HG03066 (cell line): ENCODE results near the gene MAP3K7CL.
A peak's percentile ranks its signal among the peaks of the same experiment; 100 is the strongest.

Source experiments
- ATAC-seq: cut with Tn5 transposase; IDR thresholded peaks from one replicate; pipeline ENCODE4 v1.9.1; 2021; ENCODE audit warnings: low read depth; ENCODE audit not compliant: unreplicated experiment

The MAP3K7CL gene, protein sequence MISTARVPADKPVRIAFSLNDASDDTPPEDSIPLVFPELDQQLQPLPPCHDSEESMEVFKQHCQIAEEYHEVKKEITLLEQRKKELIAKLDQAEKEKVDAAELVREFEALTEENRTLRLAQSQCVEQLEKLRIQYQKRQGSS

DNA sequence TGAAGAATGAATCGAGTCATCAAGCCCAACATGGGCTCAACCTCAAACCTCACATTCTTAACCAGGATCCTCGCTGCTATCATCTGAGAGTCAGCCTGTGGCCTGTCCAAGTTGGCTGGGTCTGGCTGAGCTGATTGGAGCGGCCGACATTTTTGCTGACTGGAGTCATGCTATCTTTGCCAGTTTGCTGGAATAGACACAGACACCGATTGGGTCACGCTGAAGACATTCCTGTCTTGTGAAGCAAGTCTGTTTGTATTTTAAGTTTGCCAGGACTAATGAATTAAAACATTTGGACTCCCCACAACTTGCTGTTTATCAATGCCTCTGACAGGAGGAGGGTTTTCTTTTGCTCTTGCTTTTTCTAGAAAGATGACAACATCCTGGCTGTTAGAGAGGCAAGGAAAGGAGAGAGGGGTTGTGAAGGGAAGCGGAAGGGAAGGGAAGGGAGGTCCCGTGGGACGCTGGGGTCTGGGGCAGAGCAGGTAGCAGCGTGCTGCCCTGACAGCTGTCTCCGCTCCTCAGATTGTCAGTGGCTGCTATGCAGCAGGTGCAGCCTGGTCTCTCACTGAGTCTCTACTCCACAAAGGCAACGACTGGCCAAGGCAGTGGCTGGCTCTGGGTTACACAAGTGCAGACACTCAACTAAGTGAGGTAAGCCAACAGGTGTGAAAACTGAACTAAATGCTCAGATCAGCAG is at the start of gene MAP3K7CL:
MAP3K7CL (plus strand) TSS at position 375 of the 700 bp plus-strand sequence. CDS start 2,701 bp downstream, outside the sequence.
- ATAC-seq, result no peak

DNA sequence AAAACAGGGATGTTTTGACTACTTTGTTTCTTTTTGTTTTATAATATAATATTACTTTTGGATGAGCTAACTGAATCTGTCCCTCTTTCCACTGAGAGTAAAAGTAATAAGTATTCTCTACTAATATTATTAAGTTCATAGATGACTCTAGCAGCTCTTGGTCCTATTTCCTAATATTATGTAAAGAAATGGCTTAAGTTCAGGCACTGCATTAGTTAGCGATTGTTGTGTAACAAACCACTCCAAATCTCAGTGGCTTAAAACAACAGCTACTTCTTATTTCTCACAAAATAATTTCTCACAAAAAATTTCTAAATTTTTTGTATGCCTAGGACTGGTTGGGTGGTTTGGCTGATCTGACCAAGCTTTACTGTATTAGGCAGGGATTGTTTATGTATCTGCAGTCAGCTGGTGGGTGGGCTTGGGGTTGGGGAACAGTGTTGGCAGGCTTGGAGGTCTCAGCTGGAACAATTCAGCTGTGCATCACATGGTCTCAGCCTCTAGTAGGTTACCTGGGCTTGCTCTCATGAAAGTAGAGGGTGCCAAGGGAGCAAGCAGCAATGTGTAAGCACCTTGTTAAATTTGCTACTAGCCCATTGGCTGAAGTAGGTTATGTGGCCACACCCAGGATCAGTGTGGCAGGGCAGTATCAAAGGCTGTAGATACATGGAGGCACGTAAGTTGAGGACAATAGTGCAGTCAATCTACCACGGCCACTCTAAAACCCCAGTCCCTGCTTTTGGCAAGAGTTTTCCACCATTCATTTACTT is 48.2 kb upstream of the MAP3K7CL start:
- ATAC-seq, result no peak

- no peak for ATAC-seq
Observed at GRCh38 chr21:29083306-29083705, 47.1 kb upstream of the MAP3K7CL start.

- ATAC-seq, result no peak
Observed at GRCh38 chr21:29084372-29084771, 46.1 kb upstream of the MAP3K7CL start.

GRCh38 chr21:29085106-29085752 is 45.2 kb upstream of the MAP3K7CL start:
- no peak for ATAC-seq

DNA sequence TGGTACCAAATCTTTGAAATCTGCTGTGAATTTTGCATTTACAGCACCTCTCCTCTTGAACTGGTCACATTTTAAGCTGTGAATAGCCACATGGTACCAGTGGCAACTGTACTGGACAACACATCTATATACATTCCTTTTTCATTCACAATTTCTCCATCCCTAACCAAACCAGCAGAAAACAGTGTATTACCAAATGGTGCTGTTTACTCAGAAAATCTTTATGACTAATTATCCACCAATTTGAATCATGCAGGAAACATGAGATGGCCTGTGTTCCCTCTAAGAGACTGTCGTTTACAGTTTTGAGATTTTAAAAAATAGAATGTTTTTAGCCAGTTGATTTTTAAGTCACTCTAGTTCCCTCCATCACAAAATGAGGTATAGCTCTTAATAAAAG is 39.4 kb upstream of the MAP3K7CL start:
- no peak for ATAC-seq

- no peak for ATAC-seq
Observed at GRCh38 chr21:29092102-29092959, 38.1 kb upstream of the MAP3K7CL start.

DNA sequence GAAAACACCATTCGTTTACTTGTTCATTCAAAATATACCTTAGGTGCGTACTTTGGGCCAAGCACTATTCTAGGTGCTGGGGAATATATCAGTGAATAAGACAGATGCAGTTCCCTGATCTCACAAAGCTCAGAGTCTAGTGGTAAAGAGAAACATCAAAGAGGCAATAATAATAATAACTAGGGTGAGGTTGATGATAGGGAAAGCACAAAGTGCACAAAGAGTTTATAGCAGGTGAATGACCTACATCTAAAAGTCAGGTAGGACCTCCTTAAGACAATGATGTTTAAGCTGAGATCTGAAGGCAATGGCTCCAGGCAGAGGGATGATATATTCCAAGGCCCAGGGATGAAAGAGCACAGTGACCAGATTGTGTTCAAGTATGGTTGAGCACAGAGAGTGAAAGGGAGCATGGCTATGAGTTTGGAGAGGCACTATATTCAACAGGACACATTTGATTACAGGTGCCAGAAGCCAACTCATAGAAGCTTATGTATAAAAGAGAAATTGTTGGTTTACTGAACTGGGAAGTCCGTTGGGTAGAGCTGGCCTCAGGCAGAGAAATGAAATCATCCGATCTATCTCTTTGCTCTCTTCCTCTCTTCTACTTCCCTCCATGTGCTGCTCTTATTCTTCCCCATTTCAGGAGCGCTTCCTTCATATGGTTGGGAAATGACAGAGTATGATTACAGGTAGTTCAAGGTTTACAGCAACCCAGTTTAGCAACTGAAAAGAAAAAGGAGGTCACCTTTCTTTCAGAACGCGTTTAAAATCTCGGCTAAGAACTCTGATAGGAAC is 34.0 kb upstream of the MAP3K7CL start:
- no peak for ATAC-seq

DNA sequence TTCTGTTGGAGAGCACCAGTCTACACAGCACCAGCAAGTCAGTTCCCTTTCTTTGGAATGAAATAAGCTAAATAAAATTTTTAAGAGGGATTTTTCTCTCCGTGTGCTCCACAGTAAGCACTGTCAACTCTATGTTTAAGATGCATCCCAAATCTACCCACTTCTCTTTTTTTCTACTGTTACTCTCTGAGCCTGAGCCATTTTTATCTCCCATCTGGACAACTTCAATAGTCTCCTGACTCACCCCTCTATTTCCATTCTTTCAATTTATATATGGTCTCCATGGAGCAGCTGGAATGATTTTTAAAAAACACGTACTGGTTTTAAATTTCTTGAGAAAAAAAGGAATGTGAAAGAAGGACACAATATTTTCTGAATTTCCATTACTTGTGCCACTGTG is 32.3 kb upstream of the MAP3K7CL start:
- ATAC-seq, result no peak

DNA sequence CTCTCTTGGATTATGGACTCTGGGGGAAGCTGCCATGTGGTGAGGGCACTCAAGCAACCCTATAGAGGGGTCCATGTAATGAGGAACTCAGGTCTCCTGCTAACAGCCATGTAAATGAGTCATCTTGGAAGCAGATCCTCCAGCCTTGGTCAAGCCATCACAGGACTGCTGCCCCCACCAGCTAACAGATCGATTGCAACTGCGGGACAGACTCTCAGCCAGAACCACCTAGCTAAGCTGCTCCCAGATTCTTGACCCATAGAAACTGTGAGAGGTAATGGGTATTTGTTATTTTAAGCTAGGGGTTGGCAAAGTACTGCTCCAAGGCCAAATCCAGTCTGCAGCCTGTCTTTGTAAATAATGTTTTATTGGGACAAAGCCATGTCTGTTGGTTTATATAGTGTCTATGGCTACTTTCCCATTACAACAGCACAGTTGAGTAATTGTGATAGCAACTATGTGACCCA is 27.6 kb upstream of the MAP3K7CL start:
- no peak for ATAC-seq

DNA sequence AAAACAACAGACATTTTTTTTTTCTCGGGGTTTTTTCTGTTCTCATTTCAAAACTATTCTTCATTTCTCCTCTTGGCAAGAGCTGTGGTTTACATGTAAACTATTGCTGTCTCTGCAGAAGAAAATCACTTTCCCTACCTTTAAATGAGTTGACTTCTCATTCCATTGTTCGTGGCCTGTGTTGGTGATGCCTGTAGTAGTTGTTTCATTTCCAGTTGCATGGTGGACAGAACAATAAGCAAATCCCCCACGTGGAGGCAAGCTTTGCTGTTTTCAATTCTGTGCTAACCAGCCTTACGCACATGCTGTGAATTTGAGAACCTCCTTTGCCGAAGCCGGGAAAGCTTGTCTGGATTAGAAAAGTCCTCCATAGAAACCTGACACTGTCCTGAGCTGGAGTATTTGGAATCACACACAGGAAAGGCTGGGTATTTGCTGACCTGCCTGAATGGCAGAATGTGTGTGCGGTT is 26.2 kb upstream of the MAP3K7CL start:
- no peak for ATAC-seq

DNA sequence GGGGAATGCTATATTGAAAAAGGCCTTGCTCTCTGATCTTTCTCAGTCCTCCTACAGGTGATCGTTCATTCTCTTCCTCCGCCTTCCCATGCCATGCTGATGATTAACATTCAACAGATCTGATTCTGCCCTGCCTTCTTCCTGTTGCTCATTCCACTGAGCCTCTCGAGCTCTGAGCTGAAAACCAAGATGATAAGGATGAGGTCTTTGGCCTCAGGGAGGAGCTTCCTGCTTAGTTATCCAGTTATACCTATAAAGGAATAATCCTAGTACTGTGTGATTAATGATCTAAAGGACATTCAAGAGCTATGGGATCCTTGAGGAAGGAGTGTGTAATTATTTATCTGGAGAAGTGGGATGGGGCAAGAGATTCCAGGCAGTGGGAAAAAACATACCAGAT is 25.2 kb upstream of the MAP3K7CL start:
- no peak for ATAC-seq

DNA sequence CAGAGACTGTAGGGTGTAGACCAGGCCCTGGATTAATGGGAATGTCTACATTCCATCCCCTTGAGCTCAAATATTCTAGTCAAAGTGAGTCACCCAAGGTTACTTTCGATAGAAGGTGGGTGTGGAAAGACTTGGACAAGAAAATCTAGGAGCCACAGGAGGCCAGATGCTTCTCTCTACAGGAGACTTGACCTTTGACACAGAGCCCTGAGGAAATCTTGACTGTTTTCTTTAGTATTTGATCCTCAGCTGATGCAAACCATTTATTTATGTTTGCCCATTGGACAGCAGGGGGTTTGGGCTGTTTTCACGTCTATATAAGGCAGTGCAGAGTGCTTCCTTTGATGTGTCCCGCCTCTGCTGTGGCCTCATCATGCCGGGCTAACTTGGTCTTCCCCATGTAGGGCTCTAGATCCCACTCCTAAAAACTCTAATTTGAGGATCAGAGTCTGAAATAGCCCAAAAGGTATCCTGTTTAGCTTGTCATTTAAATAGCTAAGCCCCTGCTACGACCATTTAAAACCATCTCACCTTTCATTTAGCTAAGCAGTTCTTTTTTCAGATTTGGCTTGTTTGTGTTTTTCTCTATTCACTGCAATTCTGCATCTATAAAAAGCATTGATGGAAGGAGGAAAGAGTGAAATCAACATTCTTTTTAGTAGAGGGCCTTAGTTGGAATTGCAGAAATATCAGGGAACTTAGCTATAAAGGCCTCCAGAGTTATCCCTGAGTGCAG is 15.5 kb upstream of the MAP3K7CL start:
- ATAC-seq, result no peak

GRCh38 chr21:29115899-29116298 is 14.5 kb upstream of the MAP3K7CL start:
- ATAC-seq, result no peak

GRCh38 chr21:29117372-29117955 is 13.0 kb upstream of the MAP3K7CL start:
- ATAC-seq, result no peak

DNA sequence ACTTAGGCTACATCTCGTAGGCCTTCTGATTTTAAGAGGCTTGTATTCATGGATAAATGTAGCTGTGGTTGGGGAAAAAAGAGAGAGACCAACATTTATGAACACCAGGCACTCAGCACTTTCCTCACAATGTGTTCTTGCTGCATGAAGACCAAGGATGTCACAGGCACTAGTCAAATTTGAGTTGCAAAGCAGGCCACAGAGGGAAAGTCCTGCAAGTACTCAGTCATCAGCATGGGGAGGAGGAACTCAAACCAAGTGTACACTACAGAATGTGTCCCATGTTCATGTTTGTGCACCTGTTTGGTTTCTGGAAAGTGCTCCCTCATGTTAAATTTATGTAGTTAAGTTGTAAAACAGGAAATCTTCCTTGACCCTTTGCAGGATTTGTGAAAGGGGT is 8.7 kb upstream of the MAP3K7CL start:
- no peak for ATAC-seq

DNA sequence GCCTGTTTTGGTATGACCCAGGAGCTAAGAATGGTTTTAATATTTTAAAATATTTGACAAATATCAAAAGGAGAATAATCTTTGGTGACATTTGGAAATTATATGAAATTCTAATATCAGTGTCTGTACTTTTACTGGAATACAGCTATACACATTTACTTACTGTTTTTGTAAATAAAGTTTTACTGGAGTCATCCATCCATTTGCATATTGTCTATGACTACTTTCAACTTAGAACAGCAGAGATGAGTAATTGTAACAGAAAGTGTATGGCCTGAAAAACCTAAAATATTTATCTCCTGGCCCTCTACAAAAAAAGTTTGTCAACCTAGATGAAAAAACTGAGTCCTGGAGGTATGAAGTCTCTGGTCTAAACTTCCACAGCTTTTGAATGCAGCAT is 5.8 kb upstream of the MAP3K7CL start:
- no peak for ATAC-seq

DNA sequence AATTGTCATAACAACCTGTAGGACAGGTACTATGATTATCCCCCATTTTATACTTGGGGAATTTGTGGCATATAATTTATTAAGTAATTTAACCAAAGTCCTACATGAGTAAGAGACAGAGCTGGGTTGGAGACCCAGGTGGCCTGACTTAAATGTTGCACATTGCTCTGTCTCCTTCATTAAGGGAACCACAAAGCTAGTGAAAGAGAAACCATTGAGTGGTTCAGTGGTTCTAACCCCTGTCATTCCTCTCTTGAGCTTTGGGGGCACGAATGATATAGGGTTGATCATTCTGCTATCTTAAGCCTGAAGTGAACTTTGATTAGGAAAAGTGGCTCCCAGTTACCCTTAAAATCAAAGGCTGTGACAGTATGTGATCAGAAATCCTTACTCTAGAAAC is 5.3 kb upstream of the MAP3K7CL start:
- ATAC-seq, result peak; percentile 88
